GM23248 (cell line): ENCODE data around the gene EHMT2. TPM values are rescaled to one million over a fixed set of nuclear protein-coding genes. Genes with fewer than 3 reads are reported as not detected.

Source experiments
- DNase-seq: peaks from one replicate; pipeline ENCODE4 v3.0.0-alpha.2; 2015
- H2AFZ ChIP-seq: fragments of 200-600 bp; sonication (generic); 2 replicates; pipeline ENCODE4 v1.6.1; 2016; ENCODE audit warnings: antibody characterized with exemption
- H3F3A ChIP-seq: fragments of 200-600 bp; sonication (generic); 2 replicates; pipeline ENCODE4 v1.6.1; 2016; ENCODE audit warnings: mild to moderate bottlenecking, antibody characterized with exemption, mixed run types; ENCODE audit not compliant: insufficient read depth
- H3K27ac ChIP-seq: fragments of 200-600 bp; sonication (generic); 2 replicates; pipeline ENCODE4 v1.5.1; 2016; ENCODE audit warnings: mild to moderate bottlenecking
- H3K27me3 ChIP-seq: fragments of 200-600 bp; sonication (generic); replicated peaks from 2 replicates; pipeline ENCODE4 v1.6.1; 2016; ENCODE audit warnings: mild to moderate bottlenecking; ENCODE audit not compliant: insufficient read depth
- H3K36me3 ChIP-seq: fragments of 200-600 bp; sonication (generic); 2 replicates; pipeline ENCODE4 v1.6.1; 2016; ENCODE audit warnings: low read depth, mild to moderate bottlenecking
- H3K4me1 ChIP-seq: fragments of 200-600 bp; sonication (generic); 2 replicates; pipeline ENCODE4 v1.6.1; 2016; ENCODE audit warnings: mild to moderate bottlenecking; ENCODE audit not compliant: insufficient read depth
- H3K4me2 ChIP-seq: fragments of 200-600 bp; sonication (generic); one replicate; pipeline ENCODE4 v1.6.1; 2016; ENCODE audit warnings: mild to moderate bottlenecking; ENCODE audit not compliant: unreplicated experiment
- H3K4me3 ChIP-seq: fragments of 200-600 bp; sonication (generic); 2 replicates; pipeline ENCODE4 v1.5.1; 2016; ENCODE audit warnings: mild to moderate bottlenecking
- H3K79me2 ChIP-seq: fragments of 200-600 bp; sonication (generic); 2 replicates; pipeline ENCODE4 v1.6.1; 2016; ENCODE audit warnings: mild to moderate bottlenecking; ENCODE audit not compliant: insufficient read depth
- H3K9ac ChIP-seq: fragments of 200-600 bp; sonication (generic); 2 replicates; pipeline ENCODE4 v1.6.1; 2016; ENCODE audit warnings: mild to moderate bottlenecking
- H3K9me2 ChIP-seq: fragments of 200-600 bp; sonication (generic); 2 replicates; pipeline ENCODE4 v1.6.1; 2016; ENCODE audit warnings: mixed run types, mild to moderate bottlenecking, moderate library complexity; ENCODE audit not compliant: insufficient read depth
- H3K9me3 ChIP-seq: fragments of 200-600 bp; sonication (generic); one replicate; pipeline ENCODE4 v1.6.1; 2017; ENCODE audit warnings: low read depth
- H4K20me1 ChIP-seq: fragments of 200-600 bp; sonication (generic); 2 replicates; pipeline ENCODE4 v1.6.0; 2016; ENCODE audit not compliant: insufficient read depth
- EZH2 ChIP-seq: fragments of 200-600 bp; sonication (generic); IDR thresholded peaks from 2 replicates; pipeline ENCODE4 v1.6.1; 2018; ENCODE audit warnings: antibody characterized with exemption, mild to moderate bottlenecking; ENCODE audit not compliant: insufficient read depth, poor library complexity, severe bottlenecking
- EZH2phosphoT487 ChIP-seq: fragments of 200-600 bp; sonication (generic); IDR thresholded peaks from 2 replicates; pipeline ENCODE4 v1.6.1; 2018; ENCODE audit warnings: antibody characterized with exemption, moderate library complexity, mild to moderate bottlenecking, low read depth; ENCODE audit not compliant: insufficient read depth
- WGBS, 2 experiments: methylation state at CpG; one replicate each; pipeline ENCODE4 v1.1.6; 2015 to 2017; ENCODE audit warnings: low lambda C conversion rate in 2 of 2, low coverage in 1 of 2; ENCODE audit errors: missing lambda C conversion rate in 2 of 2; 5-methylcytosine and 5-hydroxymethylcytosine counted together
- in situ Hi-C: fragments of 300-500 bp; cut with MboI; formaldehyde crosslinking; loops from 2 replicates; pipeline ENCODE4 v1.15.0; 2020
- polyA plus RNA-seq: library from polyadenylated mRNA; unstranded; fragments of >200 nt; fragmentation: Nextera tagmentation; extraction: Ambion mirVana; gene quantifications from 2 replicates; pipeline ENCODE4 v1.2.1, GENCODE V29; 2016
- total RNA-seq: library from RNA; depleted of rRNA; stranded (reverse); fragments of >200 nt; shearing (Covaris generic); gene quantifications from 2 replicates; pipeline ENCODE4 v1.2.3, GENCODE V29; 2014

Gene EHMT2
- total and polyA plus RNA-seq, 2 experiments from 2014 or later: 27.5 to 41.5 TPM

GRCh38 chr6:31905041-31905440, 7.5 kb upstream of the EHMT2 start:
- Histone ChIP-seq H3K4me1 (peaks cover 33% of the 10 kb centered on the region), H3K79me2 (no peaks in the 10 kb centered on the region), H3K9me2 (no peaks in the 10 kb centered on the region), H4K20me1 (no peaks in the 10 kb centered on the region), H3K27ac (no peak overlapping the region), H3K27me3 (no peaks in the 10 kb centered on the region), H3K4me3 (no peak overlapping the region), H3K4me2 (no peak overlapping the region), H3K9me3 (no peaks in the 10 kb centered on the region), H3F3A (peaks cover 17% of the 10 kb centered on the region), H3K9ac (no peak overlapping the region), H3K36me3 (no peaks in the 10 kb centered on the region), H2AFZ (no peak overlapping the region)
- WGBS, 2 experiments: 100% methylated on average over 1 of the region's 1 CpG
- TF ChIP-seq EZH2: no peak
- no peak for TF ChIP-seq EZH2phosphoT487
- in situ Hi-C loops: no loop called here
- no peak for DNase-seq

- peaks cover 9% of the 10 kb centered on the region for H3F3A ChIP-seq
- H4K20me1 ChIP-seq: no peaks in the 10 kb centered on the region
- no peaks in the 10 kb centered on the region for H3K9me3 ChIP-seq
- TF ChIP-seq EZH2 (no peak), EZH2phosphoT487 (no peak)
- WGBS, 2 experiments: 90 to 96% methylated on average over 3 of the region's 3 CpGs
- no peaks in the 10 kb centered on the region for H3K9me2 ChIP-seq
- no peak overlapping the region for H2AFZ ChIP-seq
- H3K4me1 ChIP-seq: peaks cover 23% of the 10 kb centered on the region
- in situ Hi-C loops: no loop called here
- no peak overlapping the region for H3K4me3 ChIP-seq
- no peak for DNase-seq
- H3K27me3 ChIP-seq: no peaks in the 10 kb centered on the region
- no peak overlapping the region for H3K9ac ChIP-seq
- H3K36me3 ChIP-seq: no peaks in the 10 kb centered on the region
- H3K4me2 ChIP-seq: no peak overlapping the region
- H3K79me2 ChIP-seq: 0 out of 2 replicates have a peak, but pooled peaks cover under 1% of the 10 kb centered on the region
- H3K27ac ChIP-seq: no peak overlapping the region
These were observed 6.5 kb upstream of the EHMT2 start for GRCh38 chr6:31903957-31904356.

- peak within 1 kb of the TSS; percentile 83 for H3K9ac ChIP-seq
- peaks cover 6% of the 10 kb centered on the region; the same call in 1 of the 2 replicates for H3K79me2 ChIP-seq
- no peaks in the 10 kb centered on the region for H3K36me3 ChIP-seq
- in situ Hi-C loops: no loop called here
- H2AFZ ChIP-seq: peak within 1 kb of the TSS; percentile 86
- DNase-seq: peak; percentile 94
- no peak for TF ChIP-seq EZH2phosphoT487
- no peak for TF ChIP-seq EZH2
- 1% methylated on average over 21 to 77 of the region's 77 CpGs for WGBS, 2 experiments
- no peaks in the 10 kb centered on the region for H3K9me2 ChIP-seq
- H3K4me2 ChIP-seq: peak within 1 kb of the TSS; percentile 78
- no peaks in the 10 kb centered on the region for H3K27me3 ChIP-seq
- peak within 1 kb of the TSS; percentile 78 for H3K4me3 ChIP-seq
- H3K4me1 ChIP-seq: peaks cover 14% of the 10 kb centered on the region
- no peaks in the 10 kb centered on the region for H3K9me3 ChIP-seq
- peak within 1 kb of the TSS; percentile 70 for H3K27ac ChIP-seq
- no peaks in the 10 kb centered on the region for H4K20me1 ChIP-seq
- peaks cover 13% of the 10 kb centered on the region for H3F3A ChIP-seq
These were observed 4.6 kb upstream of the EHMT2 start, which contains the start of gene ZBTB12 for GRCh38 chr6:31901953-31902643. Gene ZBTB12, minus strand, starts transcription at chr6:31902086. Its CDS starts 781 bp downstream, at chr6:31901305.

GRCh38 chr6:31901415-31901952, 4.0 kb upstream of the EHMT2 start:
- in situ Hi-C loops: no loop called here
- Histone ChIP-seq H3K4me2 (peak overlapping the region; percentile 78), H3K9me3 (no peaks in the 10 kb centered on the region), H3K36me3 (no peaks in the 10 kb centered on the region), H3F3A (peaks cover 13% of the 10 kb centered on the region), H3K4me3 (peak overlapping the region; percentile 78), H2AFZ (peak overlapping the region; percentile 86; the same call in 1 of the 2 replicates), H3K4me1 (peaks cover 10% of the 10 kb centered on the region), H3K9me2 (no peaks in the 10 kb centered on the region), H3K79me2 (peaks cover 6% of the 10 kb centered on the region; the same call in 1 of the 2 replicates), H3K9ac (peak overlapping the region; percentile 83), H4K20me1 (no peaks in the 10 kb centered on the region), H3K27me3 (no peaks in the 10 kb centered on the region), H3K27ac (peak overlapping the region; percentile 70)
- WGBS, 2 experiments: 0 to 1% methylated on average over 4 to 45 of the region's 45 CpGs
- TF ChIP-seq EZH2: no peak
- TF ChIP-seq EZH2phosphoT487: no peak
- DNase-seq: peak; percentile 82
